ENCODE data around the gene STEAP3.

- TF ChIP-seq CTCF (conservative IDR thresholded peaks at IDR 0.05; ENCODE audit: low read depth, low read length), result no peak
- TF ChIP-seq EZH2 (IDR thresholded peaks at IDR 0.05; ENCODE audit: low read length, unreplicated experiment), result no peak
- no peak for TF ChIP-seq EZH2phosphoT487 (IDR thresholded peaks at IDR 0.05; ENCODE audit: borderline replicate concordance, low read length)
Measured at GRCh38 chr2:119263656-119264055, 40.0 kb downstream of the STEAP3 start.

Measured in PC-3 (cell line).